IMR-90 (cell line): ENCODE results near the gene SFXN3. TPM values are rescaled to one million over a fixed set of nuclear protein-coding genes. Genes with fewer than 3 reads are reported as not detected.

Experiments used
- ATAC-seq: fragments of 200-7000 bp; cut with Tn5 transposase; 2 replicates; pipeline ENCODE4 v1.9.1; 2020; ENCODE audit warnings: low read depth, mild to moderate bottlenecking, moderate library complexity
- BruUV-seq: library from RNA; stranded (reverse); fragments of 400-500 nt; replicated peaks from 2 replicates; lab custom pipeline; 2021; lab: Mats Ljungman, UMichigan
- CTCF ChIA-PET: fragments of 300-600 bp; formaldehyde crosslinking; extraction: SDS; loops from one replicate; lab custom pipeline; 2021; ENCODE audit warnings: antibody characterized with exemption; lab: Yijun Ruan, JAX
- POLR2A ChIA-PET: fragments of 300-600 bp; sonication (Branson Sonifier 250); formaldehyde crosslinking; loops from one replicate; lab custom pipeline; 2022; ENCODE audit warnings: antibody characterized with exemption; ENCODE audit not compliant: unreplicated experiment; lab: Charles Lee
- DNase-seq: peaks from one replicate; pipeline ENCODE4 v3.0.0; 2013
- H2AFZ ChIP-seq: replicated peaks from 2 replicates; pipeline ENCODE3; 2013; ENCODE audit warnings: low read length, mild to moderate bottlenecking; ENCODE audit not compliant: poor library complexity
- H2AK5ac ChIP-seq: 2 replicates; pipeline ENCODE4 v1.6.1; 2013; ENCODE audit warnings: low read depth, low read length, inconsistent platforms
- H2AK9ac ChIP-seq: replicated peaks from 2 replicates; pipeline ENCODE3; 2013; ENCODE audit warnings: mild to moderate bottlenecking, low read depth, low read length, moderate library complexity; ENCODE audit not compliant: poor library complexity
- H2BK120ac ChIP-seq: 2 replicates; pipeline ENCODE4 v1.6.1; 2013; ENCODE audit warnings: low read depth, low read length, inconsistent platforms
- H2BK15ac ChIP-seq: 3 replicates; pipeline ENCODE4 v1.6.1; 2013; ENCODE audit warnings: low read depth, low read length, inconsistent platforms
- H2BK20ac ChIP-seq: 2 replicates; pipeline ENCODE4 v1.6.1; 2013; ENCODE audit warnings: low read depth, mild to moderate bottlenecking, inconsistent platforms, low read length, moderate library complexity
- H2BK5ac ChIP-seq: 2 replicates; pipeline ENCODE4 v1.6.1; 2013; ENCODE audit warnings: mild to moderate bottlenecking, low read depth, low read length, inconsistent platforms; ENCODE audit not compliant: poor library complexity, severe bottlenecking
- H3K14ac ChIP-seq: replicated peaks from 2 replicates; pipeline ENCODE4 v1.6.1; 2013; ENCODE audit warnings: low read depth, low read length, inconsistent platforms
- H3K18ac ChIP-seq: 2 replicates; pipeline ENCODE4 v1.6.1; 2013; ENCODE audit warnings: low read depth, low read length, control low read depth
- H3K23ac ChIP-seq: 2 replicates; pipeline ENCODE4 v1.6.1; 2013; ENCODE audit warnings: low read depth, low read length, inconsistent platforms
- H3K27ac ChIP-seq: 2 replicates; pipeline ENCODE4 v1.5.1; 2013; ENCODE audit warnings: mild to moderate bottlenecking, control low read depth, low read length; ENCODE audit not compliant: insufficient read depth
- H3K27me3 ChIP-seq: 2 replicates; pipeline ENCODE4 v1.6.1; 2013; ENCODE audit warnings: low read length; ENCODE audit not compliant: control insufficient read depth, insufficient read depth
- H3K36me3 ChIP-seq: 2 replicates; pipeline ENCODE4 v1.6.1; 2013; ENCODE audit warnings: low read length, mixed read lengths; ENCODE audit not compliant: control insufficient read depth, insufficient read depth
- H3K4ac ChIP-seq: 2 replicates; pipeline ENCODE4 v1.6.1; 2013; ENCODE audit warnings: low read depth, low read length, inconsistent platforms
- H3K4me1 ChIP-seq: 2 replicates; pipeline ENCODE4 v1.6.1; 2013; ENCODE audit warnings: low read length, mixed read lengths; ENCODE audit not compliant: control insufficient read depth, insufficient read depth
- H3K4me2 ChIP-seq: 2 replicates; pipeline ENCODE4 v1.6.1; 2013; ENCODE audit warnings: low read depth, mild to moderate bottlenecking, control low read depth, low read length, moderate library complexity
- H3K4me3 ChIP-seq: 2 replicates; pipeline ENCODE4 v1.5.1; 2013; ENCODE audit warnings: low read depth, mild to moderate bottlenecking, control low read depth, low read length, moderate library complexity; ENCODE audit not compliant: insufficient read depth
- H3K56ac ChIP-seq: 2 replicates; pipeline ENCODE4 v1.6.1; 2013; ENCODE audit warnings: low read length, inconsistent platforms; ENCODE audit not compliant: insufficient read depth; ENCODE audit errors: extremely low read depth
- H3K79me1 ChIP-seq, 2 experiments: 2 replicates each; pipeline ENCODE4 v1.6.1; 2013; ENCODE audit warnings: low read length in 2 of 2, inconsistent platforms in 1 of 2, low read depth in 1 of 2
- H3K9ac ChIP-seq: 2 replicates; pipeline ENCODE4 v1.6.1; 2013; ENCODE audit warnings: low read depth, low read length, control low read depth
- H3K9me1 ChIP-seq: 2 replicates; pipeline ENCODE4 v1.6.1; 2013; ENCODE audit warnings: low read length, inconsistent platforms; ENCODE audit not compliant: insufficient read depth
- H3K9me3 ChIP-seq: 2 replicates; pipeline ENCODE4 v1.6.1; 2013; ENCODE audit warnings: low read length; ENCODE audit not compliant: control insufficient read depth, insufficient read depth
- H4K20me1 ChIP-seq: 2 replicates; pipeline ENCODE4 v1.6.1; 2013; ENCODE audit warnings: low read length, inconsistent platforms; ENCODE audit not compliant: insufficient read depth
- H4K5ac ChIP-seq: 2 replicates; pipeline ENCODE4 v1.6.1; 2013; ENCODE audit warnings: mild to moderate bottlenecking, low read depth, low read length, control low read depth
- H4K8ac ChIP-seq, 2 experiments: 2 replicates each; pipeline ENCODE4 v1.6.1; 2013; ENCODE audit warnings: low read depth in 2 of 2, low read length in 2 of 2, control low read depth in 1 of 2, inconsistent platforms in 1 of 2
- H4K91ac ChIP-seq: 2 replicates; pipeline ENCODE4 v1.6.1; 2013; ENCODE audit warnings: low read depth, low read length, inconsistent platforms; ENCODE audit not compliant: insufficient read depth
- MXI1 ChIP-seq: IDR thresholded peaks from 2 replicates; pipeline ENCODE4 v1.6.1; 2012; ENCODE audit warnings: low read depth, mild to moderate bottlenecking, low read length, moderate library complexity, borderline replicate concordance
- RCOR1 ChIP-seq: IDR thresholded peaks from 2 replicates; pipeline ENCODE4 v1.6.1; 2012; ENCODE audit warnings: mild to moderate bottlenecking, low read length, improper control_type of control experiment; ENCODE audit not compliant: insufficient replicate concordance
- WGBS, 2 experiments: methylation state at CpG; one replicate each; pipeline versions ENCODE4 v1.1.5 to v1.1.7; 2013; ENCODE audit warnings: missing lambda C conversion rate in 2 of 2; ENCODE audit not compliant: insufficient read length in 1 of 2; ENCODE audit errors: extremely low coverage in 2 of 2; 5-methylcytosine and 5-hydroxymethylcytosine counted together
- dilution Hi-C: fragments of 300-500 bp; cut with HindIII; formaldehyde crosslinking; loops from one replicate; pipeline ENCODE4 v1.14.3; 2018; ENCODE audit warnings: low sequenced_read_pairs; ENCODE audit not compliant: unreplicated experiment
- in situ Hi-C: fragments of 300-500 bp; cut with MboI; formaldehyde crosslinking; loops from 3 replicates; pipeline ENCODE4 v1.14.3; 2019; ENCODE audit warnings: low sequenced_read_pairs, inconsistent platforms, mixed read lengths
- intact Hi-C: fragments of 100-400 bp; cut with micrococcal nuclease; formaldehyde crosslinking; loops from 2 replicates; pipeline ENCODE4 v1.10.0; 2022
- polyA plus RNA-seq, 3 experiments: library from polyadenylated mRNA; depleted of rRNA; stranded (reverse); fragments of >200 nt; gene quantifications; 2 replicates each; pipeline ENCODE4 v1.2.3, GENCODE V29; 2012; ENCODE audit warnings: low replicate concordance in 1 of 3
- total RNA-seq: library from RNA; depleted of rRNA; stranded (reverse); fragments of >200 nt; gene quantifications from 2 replicates; pipeline ENCODE4 v1.2.3, GENCODE V29; 2012

Gene SFXN3
- total and polyA plus RNA-seq, 2 of the 4 experiments (the other 2 are of a cell fraction) = 64.7 to 77.2 TPM

- no peak overlapping the region for H3K18ac ChIP-seq
- no peak overlapping the region for H2BK5ac ChIP-seq
- ATAC-seq (no peak), DNase-seq (no peak)
- H2AK5ac ChIP-seq = no peak overlapping the region
- H2BK15ac ChIP-seq = no peak overlapping the region
- TF ChIP-seq MXI1 (no peak), RCOR1 (no peak)
- peaks cover 77% of the 10 kb centered on the region for H3K27me3 ChIP-seq
- no peak overlapping the region for H4K8ac ChIP-seq
- no peaks in the 10 kb centered on the region for H3K9me1 ChIP-seq
- H3K27ac ChIP-seq = no peak overlapping the region
- dilution Hi-C loops (no loop called here), in situ Hi-C loops (no loop called here), intact Hi-C loops (no loop called here)
- H4K5ac ChIP-seq = no peak overlapping the region
- H3K79me1 ChIP-seq = no peaks in the 10 kb centered on the region
- no peak overlapping the region for H3K9ac ChIP-seq
- POLR2A ChIA-PET = no interaction called here
- no peak overlapping the region for H2BK120ac ChIP-seq
- H3K36me3 ChIP-seq = no peaks in the 10 kb centered on the region
- H3K14ac ChIP-seq = no peak overlapping the region
- H3K56ac ChIP-seq = no peak overlapping the region
- no peak overlapping the region for H3K4me2 ChIP-seq
- H3K4ac ChIP-seq = no peak overlapping the region
- no TSS peak for BruUV-seq
- no peak overlapping the region for H3K23ac ChIP-seq
- H2AK9ac ChIP-seq = no peak overlapping the region
- no peak overlapping the region for H3K4me3 ChIP-seq
- 40% methylated on average over 6 of the region's 14 CpGs; no CpG with 5 or more reads in 1 of the 2 experiments for WGBS, 2 experiments
- no peaks in the 10 kb centered on the region for H3K9me3 ChIP-seq
- no peak overlapping the region for H2AFZ ChIP-seq
- no peak overlapping the region for H4K91ac ChIP-seq
- 0 out of 2 replicates have a peak, but pooled peaks cover 2% of the 10 kb centered on the region for H3K4me1 ChIP-seq
- H4K20me1 ChIP-seq = no peaks in the 10 kb centered on the region
- H2BK20ac ChIP-seq = no peak overlapping the region
- CTCF ChIA-PET = no interaction called here
These were observed 56.9 kb downstream of the SFXN3 start for GRCh38 chr10:101087965-101088364.
